ENCODE results near the gene GOLGA6A. TPM values are rescaled to one million over a fixed set of nuclear protein-coding genes. Genes with fewer than 3 reads are reported as not detected.

Gene GOLGA6A
- total RNA-seq, 1 experiment from 2014 or later, result not detected

DNA sequence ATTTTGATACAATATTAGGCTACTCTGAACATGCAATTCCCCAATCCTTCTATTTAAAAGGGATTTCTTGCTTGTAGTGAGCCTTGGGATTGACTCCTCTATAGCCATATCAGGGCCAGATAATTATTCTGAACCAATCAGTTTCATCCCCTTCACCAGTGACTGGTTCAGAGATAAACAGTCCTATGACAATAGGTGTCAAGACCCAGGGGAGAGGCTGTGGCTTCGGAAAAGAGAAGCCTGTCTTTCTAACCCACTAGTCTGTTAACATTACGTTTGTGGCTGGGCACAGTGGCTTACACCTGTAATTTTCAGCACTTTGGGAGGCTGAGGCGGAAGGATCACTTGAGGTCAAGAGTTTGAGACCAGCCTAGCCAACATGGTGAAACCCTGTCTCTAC, 41.8 kb upstream of the GOLGA6A start:
- no TSS peak for BruUV-seq (replicated peaks)
- POLR2A ChIA-PET (ENCODE audit: unreplicated experiment), result no interaction called here
- ATAC-seq (no peak), DNase-seq (no peak)
- intact Hi-C loops (cut with micrococcal nuclease), result no loop called here
- H4K20me1 ChIP-seq (ENCODE audit: low read length), result no peaks in the 10 kb centered on the region
- no peaks in the 10 kb centered on the region for H3K9me3 ChIP-seq (ENCODE audit: low read length)
- H3K4me3 ChIP-seq (ENCODE audit: low read length), result no peak overlapping the region
- CTCF ChIA-PET, result no interaction called here
- TF ChIP-seq, protein P1, sequence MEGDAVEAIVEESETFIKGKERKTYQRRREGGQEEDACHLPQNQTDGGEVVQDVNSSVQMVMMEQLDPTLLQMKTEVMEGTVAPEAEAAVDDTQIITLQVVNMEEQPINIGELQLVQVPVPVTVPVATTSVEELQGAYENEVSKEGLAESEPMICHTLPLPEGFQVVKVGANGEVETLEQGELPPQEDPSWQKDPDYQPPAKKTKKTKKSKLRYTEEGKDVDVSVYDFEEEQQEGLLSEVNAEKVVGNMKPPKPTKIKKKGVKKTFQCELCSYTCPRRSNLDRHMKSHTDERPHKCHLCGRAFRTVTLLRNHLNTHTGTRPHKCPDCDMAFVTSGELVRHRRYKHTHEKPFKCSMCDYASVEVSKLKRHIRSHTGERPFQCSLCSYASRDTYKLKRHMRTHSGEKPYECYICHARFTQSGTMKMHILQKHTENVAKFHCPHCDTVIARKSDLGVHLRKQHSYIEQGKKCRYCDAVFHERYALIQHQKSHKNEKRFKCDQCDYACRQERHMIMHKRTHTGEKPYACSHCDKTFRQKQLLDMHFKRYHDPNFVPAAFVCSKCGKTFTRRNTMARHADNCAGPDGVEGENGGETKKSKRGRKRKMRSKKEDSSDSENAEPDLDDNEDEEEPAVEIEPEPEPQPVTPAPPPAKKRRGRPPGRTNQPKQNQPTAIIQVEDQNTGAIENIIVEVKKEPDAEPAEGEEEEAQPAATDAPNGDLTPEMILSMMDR (conservative IDR thresholded peaks at IDR 0.05; ENCODE audit: low read depth, low read length), result no peak
- TF ChIP-seq EZH2phosphoT487 (IDR thresholded peaks at IDR 0.05; ENCODE audit: borderline replicate concordance, low read length), result no peak
- no peak for TF ChIP-seq EZH2 (IDR thresholded peaks at IDR 0.05; ENCODE audit: low read length, unreplicated experiment)
- no peak overlapping the region for H2AFZ ChIP-seq (ENCODE audit: low read length)
- no peaks in the 10 kb centered on the region for H3K36me3 ChIP-seq (ENCODE audit: low read depth, low read length)
- peaks cover 40% of the 10 kb centered on the region for H3K27me3 ChIP-seq (ENCODE audit: low read length)
- no peaks in the 10 kb centered on the region; the same call in 1 of the 2 replicates for H3K4me1 ChIP-seq (ENCODE audit: insufficient read depth, low read length)
- H3K4me2 ChIP-seq (ENCODE audit: low read length), result no peak overlapping the region
- no peaks in the 10 kb centered on the region for H3K9me2 ChIP-seq (replicated peaks; ENCODE audit: low read length)
- H3K79me2 ChIP-seq (ENCODE audit: low read length), result no peaks in the 10 kb centered on the region
- H3K9ac ChIP-seq (ENCODE audit: low read length), result no peak overlapping the region
- H3K27ac ChIP-seq (ENCODE audit: low read length), result no peak overlapping the region
- H3F3A ChIP-seq (ENCODE audit: low read length, unreplicated experiment), result no peaks in the 10 kb centered on the region

DNA sequence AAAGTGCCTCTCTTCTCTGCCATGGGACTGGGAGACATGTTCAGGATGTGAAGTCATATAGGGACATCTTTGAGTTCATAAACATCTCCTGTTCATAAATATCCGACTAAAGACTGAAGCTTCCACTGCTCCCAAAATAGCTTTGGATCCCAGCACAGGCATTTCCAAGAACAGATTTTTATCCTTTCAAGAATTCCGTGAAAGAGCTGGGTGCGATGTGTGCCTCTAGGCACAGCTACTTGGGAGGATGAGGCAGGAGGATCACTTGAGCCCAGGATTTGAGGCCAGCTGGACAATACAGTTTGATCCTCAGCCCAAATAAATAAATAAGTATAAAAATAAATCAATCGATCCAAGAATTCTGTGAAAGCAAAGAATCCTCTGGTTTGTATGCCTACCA, 41.3 kb upstream of the GOLGA6A start:
- CTCF ChIA-PET, result no interaction called here
- no peak for TF ChIP-seq EZH2phosphoT487 (IDR thresholded peaks at IDR 0.05; ENCODE audit: borderline replicate concordance, low read length)
- TF ChIP-seq, protein P1 (conservative IDR thresholded peaks at IDR 0.05; ENCODE audit: low read depth, low read length), result no peak
- no peak for TF ChIP-seq EZH2 (IDR thresholded peaks at IDR 0.05; ENCODE audit: low read length, unreplicated experiment)

GRCh38 chr15:74123131-74123429, 40.7 kb upstream of the GOLGA6A start:
- H4K20me1 ChIP-seq (ENCODE audit: low read length), result no peaks in the 10 kb centered on the region
- ATAC-seq (no peak), DNase-seq (no peak)
- no peak overlapping the region for H3K4me2 ChIP-seq (ENCODE audit: low read length)
- H3K27me3 ChIP-seq (ENCODE audit: low read length), result peaks cover 29% of the 10 kb centered on the region
- no peak overlapping the region for H3K9ac ChIP-seq (ENCODE audit: low read length)
- no peaks in the 10 kb centered on the region; the same call in 1 of the 2 replicates for H3K4me1 ChIP-seq (ENCODE audit: insufficient read depth, low read length)
- intact Hi-C loops (cut with micrococcal nuclease), result no loop called here
- H3K4me3 ChIP-seq (ENCODE audit: low read length), result no peak overlapping the region
- no TSS peak for BruUV-seq (replicated peaks)
- ChIA-PET CTCF (no interaction called here), POLR2A (ENCODE audit: unreplicated experiment) (no interaction called here)
- no peaks in the 10 kb centered on the region for H3F3A ChIP-seq (ENCODE audit: low read length, unreplicated experiment)
- TF ChIP-seq, protein P1 (conservative IDR thresholded peaks at IDR 0.05; ENCODE audit: low read depth, low read length), result no peak
- TF ChIP-seq EZH2phosphoT487 (IDR thresholded peaks at IDR 0.05; ENCODE audit: borderline replicate concordance, low read length) (no peak), EZH2 (IDR thresholded peaks at IDR 0.05; ENCODE audit: low read length, unreplicated experiment) (no peak)
- H3K9me2 ChIP-seq (replicated peaks; ENCODE audit: low read length), result no peaks in the 10 kb centered on the region
- H3K36me3 ChIP-seq (ENCODE audit: low read depth, low read length), result no peaks in the 10 kb centered on the region
- H2AFZ ChIP-seq (ENCODE audit: low read length), result no peak overlapping the region
- H3K9me3 ChIP-seq (ENCODE audit: low read length), result no peaks in the 10 kb centered on the region
- no peaks in the 10 kb centered on the region for H3K79me2 ChIP-seq (ENCODE audit: low read length)
- no peak overlapping the region for H3K27ac ChIP-seq (ENCODE audit: low read length)

More for the DNA sequence above, 41.3 kb upstream of the GOLGA6A start:
- Histone ChIP-seq H3F3A (ENCODE audit: low read length, unreplicated experiment) (no peaks in the 10 kb centered on the region), H3K79me2 (ENCODE audit: low read length) (no peaks in the 10 kb centered on the region), H3K9me3 (ENCODE audit: low read length) (no peaks in the 10 kb centered on the region), H3K27me3 (ENCODE audit: low read length) (peaks cover 35% of the 10 kb centered on the region), H2AFZ (ENCODE audit: low read length) (no peak overlapping the region), H3K27ac (ENCODE audit: low read length) (no peak overlapping the region), H3K4me3 (ENCODE audit: low read length) (no peak overlapping the region), H3K4me2 (ENCODE audit: low read length) (no peak overlapping the region), H3K4me1 (ENCODE audit: insufficient read depth, low read length) (no peaks in the 10 kb centered on the region; the same call in 1 of the 2 replicates), H3K36me3 (ENCODE audit: low read depth, low read length) (no peaks in the 10 kb centered on the region), H4K20me1 (ENCODE audit: low read length) (no peaks in the 10 kb centered on the region), H3K9ac (ENCODE audit: low read length) (no peak overlapping the region), H3K9me2 (replicated peaks; ENCODE audit: low read length) (no peaks in the 10 kb centered on the region)
- ATAC-seq, result no peak
- intact Hi-C loops (cut with micrococcal nuclease), result no loop called here
- POLR2A ChIA-PET (ENCODE audit: unreplicated experiment), result no interaction called here
- no TSS peak for BruUV-seq (replicated peaks)
- no peak for DNase-seq
